SK-MEL-5 (cell line): ENCODE measurements around the gene SDHAF4. TPM values are rescaled to one million over a fixed set of nuclear protein-coding genes. Genes with fewer than 3 reads are reported as not detected.
A peak's percentile ranks its signal among the peaks of the same experiment; 100 is the strongest.
"Not testable (repeated sequence)": the region's sequence is repeated elsewhere in the genome, so short reads cannot be mapped to it uniquely, and the experiment has no call there.

Experiments used
- DNase-seq: peaks from one replicate; pipeline ENCODE4 v3.0.0-alpha.2; 2016; ENCODE audit warnings: low read depth, low spot score
- in situ Hi-C: cut with HindIII; loops from 2 replicates; pipeline ENCODE4 v1.10.0; 2016; ENCODE audit warnings: low sequenced_read_pairs, high pct_unique_total_duplicates, low pct_unique_long_range_greater_than_20kb
- polyA plus RNA-seq, 2 experiments: library from polyadenylated mRNA; depleted of rRNA; stranded (reverse); fragments of >200 nt; gene quantifications; 2 replicates each; pipeline ENCODE4 v1.2.3, GENCODE V29; 2015
- total RNA-seq: library from RNA; depleted of rRNA; stranded (reverse); fragments of >200 nt; shearing (Covaris generic); gene quantifications from 2 replicates; pipeline ENCODE4 v1.2.3, GENCODE V29; 2014; rRNA removed

SDHAF4 gene
- 1.3 and 1.6 TPM in 2 replicates for total RNA-seq
- polyA plus RNA-seq (2015; cell fraction: cytosol; rRNA removed) = 2.7 and 3.6 TPM in 2 replicates
- 2.0 TPM in 1 of 2 replicates, not detected in the other for polyA plus RNA-seq (2015; cell fraction: nucleus; rRNA removed)

- peak; percentile 89 for DNase-seq
- in situ Hi-C loops = no loop called here
Measured at GRCh38 chr6:70566751-70567382, at the start of gene SDHAF4. Gene SDHAF4, plus strand, starts transcription at chr6:70566930. Its CDS starts 11 bp downstream, at chr6:70566941.

GRCh38 chr6:70518723-70519122 is 48.0 kb upstream of the SDHAF4 start:
- in situ Hi-C loops = no loop called here
- no peak for DNase-seq

GRCh38 chr6:70520575-70520974 is 46.2 kb upstream of the SDHAF4 start:
- DNase-seq = peak; percentile 10
- in situ Hi-C loops = no loop called here

- no peak for DNase-seq
- in situ Hi-C loops = no loop called here
Measured at GRCh38 chr6:70524721-70525286, 41.9 kb upstream of the SDHAF4 start.

- in situ Hi-C loops = no loop called here
- no peak for DNase-seq
Measured at GRCh38 chr6:70527071-70527737, 39.5 kb upstream of the SDHAF4 start.

- in situ Hi-C loops = no loop called here
Measured at GRCh38 chr6:70530023-70530422, 36.7 kb upstream of the SDHAF4 start.

GRCh38 chr6:70531133-70531532 is 35.6 kb upstream of the SDHAF4 start:
- in situ Hi-C loops = no loop called here
- DNase-seq = no peak

More at GRCh38 chr6:70530023-70530422, 36.7 kb upstream of the SDHAF4 start:
- no peak for DNase-seq

- no peak for DNase-seq
- in situ Hi-C loops = no loop called here
Measured at GRCh38 chr6:70537266-70537665, 29.5 kb upstream of the SDHAF4 start.

GRCh38 chr6:70538376-70538775 is 28.4 kb upstream of the SDHAF4 start:
- in situ Hi-C loops = no loop called here
- DNase-seq = no peak

GRCh38 chr6:70547313-70547712 is 19.4 kb upstream of the SDHAF4 start:
- in situ Hi-C loops = no loop called here

GRCh38 chr6:70547905-70548304 is 18.8 kb upstream of the SDHAF4 start:
- DNase-seq = no peak
- in situ Hi-C loops = no loop called here

More at GRCh38 chr6:70547313-70547712, 19.4 kb upstream of the SDHAF4 start:
- DNase-seq = peak; percentile 59

- in situ Hi-C loops = no loop called here
- DNase-seq = no peak
Measured at GRCh38 chr6:70549327-70549726, 17.4 kb upstream of the SDHAF4 start.

GRCh38 chr6:70551566-70551965 is 15.2 kb upstream of the SDHAF4 start:
- in situ Hi-C loops = no loop called here
- peak; percentile 37 for DNase-seq

- DNase-seq, in situ Hi-C loops: not testable (repeated sequence)
Measured at GRCh38 chr6:70552286-70552940, 14.3 kb upstream of the SDHAF4 start.

- DNase-seq = no peak
- in situ Hi-C loops = no loop called here
Measured at GRCh38 chr6:70552974-70553373, 13.8 kb upstream of the SDHAF4 start.

- in situ Hi-C loops = no loop called here
Measured at GRCh38 chr6:70557998-70558397, 8.7 kb upstream of the SDHAF4 start.

GRCh38 chr6:70562401-70562800 is 4.3 kb upstream of the SDHAF4 start:
- in situ Hi-C loops = not testable (repeated sequence)

More at GRCh38 chr6:70557998-70558397, 8.7 kb upstream of the SDHAF4 start:
- DNase-seq = no peak

GRCh38 chr6:70563530-70563929 is 3.2 kb upstream of the SDHAF4 start:
- peak; percentile 12 for DNase-seq
- in situ Hi-C loops = no loop called here

More at GRCh38 chr6:70562401-70562800, 4.3 kb upstream of the SDHAF4 start:
- DNase-seq = not testable (repeated sequence)
